Measurements from ENCODE around the gene NPR3.

- TF ChIP-seq CTCF (IDR thresholded peaks at IDR 0.05; ENCODE audit: insufficient read depth, low read depth, low read length), result no peak
- TF ChIP-seq EZH2 (IDR thresholded peaks at IDR 0.05; ENCODE audit: insufficient read depth, low read length), result no peak
Observed at GRCh38 chr5:32808783-32809182, 97.7 kb downstream of the NPR3 start.

All from astrocyte (in vitro differentiated cells and primary cell).